ENCODE results near the gene HYAL1.

DNA sequence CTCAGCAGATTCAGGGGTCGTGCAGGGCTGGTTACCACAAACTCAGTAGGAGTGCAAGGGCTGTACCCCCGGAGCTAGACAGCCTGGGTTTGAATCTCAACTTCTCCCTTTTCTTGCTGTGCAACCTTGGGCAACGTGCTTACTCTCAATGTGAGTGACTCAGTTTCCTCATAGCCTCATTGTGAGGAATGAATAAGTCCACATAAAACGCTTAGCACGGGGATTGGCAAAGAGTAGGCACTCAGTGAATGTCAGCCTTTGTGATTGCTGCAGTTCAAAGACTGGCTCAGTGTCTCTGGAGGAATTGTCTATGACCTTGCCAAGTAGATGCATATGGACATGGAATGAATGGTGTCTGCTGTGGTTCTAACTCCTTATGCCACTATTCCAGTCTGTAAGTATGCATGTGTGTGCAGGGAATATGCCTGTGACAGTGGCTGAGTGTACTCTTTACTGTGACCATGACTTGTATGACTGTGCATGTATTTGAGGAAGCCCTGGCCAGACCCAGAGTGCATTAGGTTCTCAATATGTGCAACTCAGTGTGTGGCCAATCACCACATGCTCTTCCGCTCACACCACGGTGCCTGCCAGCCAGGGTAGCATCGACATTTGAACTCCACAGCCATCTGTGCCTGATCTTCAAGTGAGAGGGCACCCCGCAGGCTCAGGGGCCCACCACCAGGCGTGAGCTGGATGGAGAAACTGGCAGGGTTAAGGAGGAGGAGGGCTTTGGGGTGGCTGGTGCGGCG, 3.3 kb downstream of the HYAL1 start:
- TF ChIP-seq, protein P1, sequence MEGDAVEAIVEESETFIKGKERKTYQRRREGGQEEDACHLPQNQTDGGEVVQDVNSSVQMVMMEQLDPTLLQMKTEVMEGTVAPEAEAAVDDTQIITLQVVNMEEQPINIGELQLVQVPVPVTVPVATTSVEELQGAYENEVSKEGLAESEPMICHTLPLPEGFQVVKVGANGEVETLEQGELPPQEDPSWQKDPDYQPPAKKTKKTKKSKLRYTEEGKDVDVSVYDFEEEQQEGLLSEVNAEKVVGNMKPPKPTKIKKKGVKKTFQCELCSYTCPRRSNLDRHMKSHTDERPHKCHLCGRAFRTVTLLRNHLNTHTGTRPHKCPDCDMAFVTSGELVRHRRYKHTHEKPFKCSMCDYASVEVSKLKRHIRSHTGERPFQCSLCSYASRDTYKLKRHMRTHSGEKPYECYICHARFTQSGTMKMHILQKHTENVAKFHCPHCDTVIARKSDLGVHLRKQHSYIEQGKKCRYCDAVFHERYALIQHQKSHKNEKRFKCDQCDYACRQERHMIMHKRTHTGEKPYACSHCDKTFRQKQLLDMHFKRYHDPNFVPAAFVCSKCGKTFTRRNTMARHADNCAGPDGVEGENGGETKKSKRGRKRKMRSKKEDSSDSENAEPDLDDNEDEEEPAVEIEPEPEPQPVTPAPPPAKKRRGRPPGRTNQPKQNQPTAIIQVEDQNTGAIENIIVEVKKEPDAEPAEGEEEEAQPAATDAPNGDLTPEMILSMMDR (IDR thresholded peaks at IDR 0.05), result no peak
- no peak for TF ChIP-seq ZFX (IDR thresholded peaks at IDR 0.05; ENCODE audit: borderline replicate concordance)

All from 22Rv1 (cell line).